HG03060 (cell line): ENCODE measurements around the gene PIAS4.

ENCODE experiments used
- ATAC-seq: cut with Tn5 transposase; IDR thresholded peaks from one replicate; pipeline ENCODE4 v1.9.1; 2021; ENCODE audit warnings: low read depth, moderate number of reproducible peaks; ENCODE audit not compliant: unreplicated experiment

The PIAS4 gene

DNA sequence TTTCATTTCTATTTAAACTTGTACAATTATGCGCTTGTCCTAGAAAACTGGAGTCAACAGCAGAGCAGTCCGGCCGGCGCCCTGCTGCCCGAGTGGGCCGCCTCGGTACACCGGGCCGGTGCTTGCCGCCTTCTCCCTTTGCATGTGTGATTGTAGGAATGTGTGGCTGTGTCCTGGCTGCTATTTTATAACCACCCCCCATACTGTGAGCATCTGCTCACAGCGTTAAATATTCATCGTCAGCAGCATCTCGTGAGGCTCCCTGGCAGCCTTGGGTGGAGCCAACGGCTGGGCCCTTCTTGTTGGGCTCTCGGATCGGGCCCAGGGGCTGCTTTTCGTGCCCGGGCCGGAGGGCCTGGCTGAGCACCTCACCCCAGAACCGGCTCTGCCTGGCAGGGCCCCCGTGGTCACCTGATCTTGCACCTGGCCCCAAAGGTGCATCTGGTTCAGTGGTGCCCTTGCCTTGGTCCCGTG lies 10.6 kb downstream of the PIAS4 start:
- ATAC-seq: no peak

DNA sequence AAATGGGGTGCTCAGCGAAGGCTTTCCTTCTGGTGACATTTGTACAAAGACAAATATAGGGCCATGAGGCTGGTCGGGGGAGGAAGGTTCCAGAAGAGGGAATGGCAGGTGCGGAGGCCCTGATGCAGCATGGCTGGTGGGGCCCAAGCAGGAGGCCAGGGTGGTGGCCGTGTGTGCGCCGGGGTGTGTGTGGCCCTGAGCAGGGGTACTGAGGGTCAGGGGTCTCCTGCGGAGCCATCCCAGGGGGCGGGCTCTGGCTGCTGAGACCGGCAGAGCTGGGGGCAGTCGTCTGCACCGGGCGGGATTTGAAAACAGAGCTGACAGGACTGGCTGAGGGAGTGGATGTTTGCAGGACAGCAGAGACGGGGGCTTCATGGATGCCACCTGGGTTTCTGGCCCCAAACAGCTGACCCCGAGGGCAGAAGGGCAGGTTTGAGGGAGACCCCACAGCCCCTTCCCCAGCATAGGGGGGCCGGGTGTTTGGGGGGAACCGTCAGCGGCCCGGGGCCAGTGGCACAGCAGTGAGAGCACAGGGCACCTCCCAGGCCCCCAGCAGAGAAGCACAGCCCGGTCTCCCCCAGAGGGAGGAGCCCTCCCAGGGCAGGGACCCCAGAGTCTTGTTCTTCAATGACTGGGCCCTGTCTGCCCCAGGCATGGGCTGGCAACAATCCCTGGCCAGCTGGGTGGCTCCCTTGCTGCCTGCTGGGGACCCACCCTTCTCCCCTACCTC lies 11.4 kb downstream of the PIAS4 start:
- no peak for ATAC-seq

DNA sequence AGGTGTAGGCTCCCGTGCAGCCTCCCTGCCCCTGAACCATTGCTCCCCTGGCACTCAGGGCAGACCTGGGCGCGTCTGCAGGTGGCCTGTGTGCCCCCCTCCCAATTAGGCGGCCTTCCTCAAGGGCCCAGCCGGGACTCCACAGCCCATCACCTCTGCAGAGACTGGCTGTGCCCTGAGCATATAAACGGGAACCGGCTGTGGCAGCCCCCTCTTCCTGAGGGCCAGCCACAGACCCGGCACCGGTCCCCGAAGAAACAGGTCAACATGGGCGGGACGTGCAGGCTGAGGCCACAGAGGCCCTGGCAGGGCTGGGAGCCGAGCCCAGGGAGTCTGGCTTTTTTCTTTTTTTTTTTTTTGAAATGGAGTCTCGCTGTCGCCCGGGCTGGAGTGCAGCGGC lies 12.0 kb downstream of the PIAS4 start:
- ATAC-seq: no peak

DNA sequence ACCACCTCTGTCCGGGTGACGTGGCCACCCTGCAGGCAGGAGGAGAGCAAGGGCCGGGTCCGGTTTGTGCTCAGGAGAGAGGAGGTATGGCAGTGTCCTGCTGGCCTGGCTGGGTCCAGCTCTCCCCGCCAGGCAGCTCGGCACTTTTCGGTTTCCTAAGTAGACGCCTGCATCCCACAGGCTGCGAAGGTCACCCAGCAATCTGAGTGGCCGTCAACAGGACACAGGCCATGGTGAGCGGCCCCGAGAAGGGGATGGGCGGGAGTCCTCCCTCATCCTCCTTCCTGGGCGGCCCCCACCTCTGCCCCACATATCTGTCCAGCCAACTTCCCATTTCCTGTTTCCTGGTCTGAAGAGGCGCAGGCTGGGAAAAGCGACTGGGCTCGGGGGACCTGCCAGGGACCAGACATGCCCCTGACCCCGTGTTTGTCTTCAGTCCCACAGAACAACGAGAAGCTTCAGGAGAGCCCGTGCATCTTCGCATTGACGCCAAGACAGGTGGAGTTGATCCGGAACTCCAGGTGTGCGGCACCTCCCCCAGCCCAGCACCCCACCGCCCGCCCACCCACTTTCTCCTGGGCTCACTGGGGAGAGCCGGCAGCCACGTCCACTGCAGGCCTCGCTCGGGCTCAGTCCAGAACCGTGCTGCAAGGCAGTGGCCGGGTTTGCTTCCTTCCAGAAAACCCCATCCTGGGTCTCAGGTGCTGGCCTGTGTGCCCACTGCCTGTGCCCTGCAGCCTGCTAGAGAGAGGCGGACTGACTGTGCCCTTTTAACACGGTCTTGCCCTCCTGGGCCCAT lies 16.3 kb downstream of the PIAS4 start:
- ATAC-seq: no peak

DNA sequence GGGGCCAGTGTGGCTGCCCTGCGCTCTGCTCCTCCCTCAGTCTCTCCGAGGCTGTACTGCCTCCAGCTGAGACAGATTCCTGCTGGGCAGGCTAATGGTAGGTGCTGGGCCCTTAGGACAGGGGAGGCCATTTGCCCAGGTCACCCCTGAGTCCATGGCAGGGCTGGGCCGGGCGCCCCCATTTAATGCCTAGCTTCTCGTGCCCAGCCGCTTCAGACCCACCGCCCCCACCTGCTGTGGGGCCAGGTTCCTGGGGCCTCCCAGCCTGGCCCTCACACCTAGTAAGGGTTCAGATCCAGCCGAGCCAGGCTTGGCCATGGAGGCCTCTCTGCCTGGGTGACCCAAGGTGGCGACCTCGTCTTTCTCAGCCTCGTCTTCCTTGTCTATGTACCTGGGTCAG lies 17.8 kb downstream of the PIAS4 start:
- no peak for ATAC-seq

DNA sequence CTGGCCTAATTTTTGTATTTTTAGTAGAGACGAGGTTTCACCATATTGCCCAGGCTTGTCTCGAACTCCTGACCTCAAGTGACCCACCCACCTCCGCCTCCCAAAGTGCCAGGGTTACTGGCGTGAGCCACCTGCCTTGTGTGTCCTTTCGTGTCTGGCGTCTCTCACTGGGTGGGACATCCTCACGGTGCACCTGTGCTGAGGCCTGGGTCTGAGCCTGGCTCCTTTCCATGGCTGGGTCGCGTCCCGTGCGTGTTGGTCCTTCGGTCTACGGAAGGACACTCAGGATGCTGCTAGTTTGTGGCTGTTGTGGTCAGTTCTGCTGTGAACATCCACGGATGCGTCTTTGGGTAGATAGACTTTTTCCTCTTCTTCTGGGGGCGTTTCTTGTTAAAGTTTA lies 19.6 kb downstream of the PIAS4 start:
- no peak for ATAC-seq

DNA sequence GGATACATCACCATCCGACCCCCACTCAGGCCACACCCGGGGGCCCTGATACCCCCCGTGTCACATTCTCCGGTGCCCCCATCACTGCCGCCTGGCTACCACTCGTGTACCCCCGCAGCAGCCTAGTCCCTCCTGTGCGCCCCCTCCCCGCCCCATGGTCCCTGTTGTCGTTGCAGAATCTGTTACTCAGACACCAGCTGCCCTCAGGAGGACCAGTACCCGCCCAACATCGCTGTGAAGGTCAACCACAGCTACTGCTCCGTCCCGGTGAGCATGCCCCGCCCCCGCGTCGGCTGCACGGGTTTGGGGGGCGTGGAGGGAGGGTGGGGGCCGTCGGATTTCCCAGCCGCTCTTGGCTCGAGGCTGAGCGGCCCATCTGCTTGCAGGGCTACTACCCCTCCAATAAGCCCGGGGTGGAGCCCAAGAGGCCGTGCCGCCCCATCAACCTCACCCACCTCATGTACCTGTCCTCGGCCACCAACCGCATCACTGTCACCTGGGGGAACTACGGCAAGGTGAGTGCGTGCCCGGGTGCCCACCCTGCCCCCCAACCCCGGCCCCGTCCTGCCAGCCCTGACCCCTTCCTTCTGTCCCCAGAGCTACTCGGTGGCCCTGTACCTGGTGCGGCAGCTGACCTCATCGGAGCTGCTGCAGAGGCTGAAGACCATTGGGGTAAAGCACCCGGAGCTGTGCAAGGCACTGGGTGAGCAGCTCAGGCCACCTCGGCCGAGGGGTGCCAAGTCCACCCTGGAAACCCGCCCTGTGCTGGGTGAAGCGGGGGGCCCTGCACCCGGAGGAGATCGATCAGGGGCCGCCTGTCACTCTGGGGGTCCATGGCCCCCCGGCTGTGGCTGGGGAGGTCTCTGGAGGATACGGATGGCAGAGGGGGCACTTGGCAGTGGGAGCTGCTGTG lies 21.1 kb downstream of the PIAS4 start:
- ATAC-seq: no peak

DNA sequence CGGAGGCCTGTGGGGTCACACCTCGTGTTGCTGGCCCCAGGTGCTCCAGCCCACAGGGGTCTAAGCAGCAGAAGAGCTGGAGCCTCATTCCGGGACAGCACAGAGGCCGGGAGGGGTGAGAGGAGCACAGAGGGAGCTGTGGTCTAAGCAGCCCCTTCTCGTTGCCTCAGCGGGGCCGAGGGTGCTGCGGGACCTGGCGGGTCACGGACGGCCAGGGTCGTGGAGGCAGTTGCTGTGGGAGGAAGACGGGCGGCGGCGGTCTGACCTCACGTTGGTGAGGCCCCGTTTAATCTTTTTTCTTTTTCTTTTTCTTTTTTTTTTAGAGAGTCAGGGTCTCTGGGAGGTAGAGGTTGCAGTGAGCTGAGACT lies 21.7 kb downstream of the PIAS4 start:
- no peak for ATAC-seq

DNA sequence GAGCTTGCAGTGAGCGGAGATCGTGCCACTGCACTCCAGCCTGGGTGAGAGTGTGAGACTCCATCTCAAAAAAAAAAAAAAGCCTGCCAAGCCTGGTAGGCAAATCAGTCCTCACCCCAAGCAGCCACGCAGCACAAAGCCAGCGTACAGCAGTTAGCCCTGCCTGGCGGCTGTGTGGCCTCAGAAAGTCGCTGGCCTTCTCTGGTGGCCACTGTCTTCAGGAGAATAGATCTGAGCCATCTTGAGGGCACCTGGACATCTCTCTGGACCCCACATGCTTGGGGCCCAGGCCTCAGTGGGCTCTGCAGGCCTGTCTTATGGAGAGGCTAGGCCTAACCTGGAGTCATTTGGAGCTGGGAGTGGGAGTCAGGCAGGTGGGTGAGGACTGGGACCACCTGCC lies 23.0 kb downstream of the PIAS4 start:
- ATAC-seq: no peak

DNA sequence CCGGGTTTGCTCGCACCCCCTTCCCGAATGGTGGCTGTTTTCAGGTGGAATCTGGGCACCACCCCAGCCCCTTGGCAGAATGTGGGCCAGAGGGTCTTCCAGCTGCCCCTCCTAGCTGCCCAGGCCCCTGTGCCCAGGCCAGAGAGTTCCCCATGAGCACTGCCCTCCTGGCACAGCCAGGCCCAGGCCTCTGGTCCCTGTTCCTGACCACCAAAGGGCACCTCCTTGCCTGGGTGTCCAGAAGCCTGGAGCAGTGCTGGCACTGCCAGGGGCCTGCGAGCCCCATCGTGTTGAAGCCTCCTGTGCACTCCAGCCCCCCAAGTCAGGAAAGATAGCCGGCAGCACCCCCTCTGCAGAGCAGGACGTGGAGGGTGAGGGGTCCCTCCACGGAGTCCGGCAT lies 23.4 kb downstream of the PIAS4 start:
- no peak for ATAC-seq

DNA sequence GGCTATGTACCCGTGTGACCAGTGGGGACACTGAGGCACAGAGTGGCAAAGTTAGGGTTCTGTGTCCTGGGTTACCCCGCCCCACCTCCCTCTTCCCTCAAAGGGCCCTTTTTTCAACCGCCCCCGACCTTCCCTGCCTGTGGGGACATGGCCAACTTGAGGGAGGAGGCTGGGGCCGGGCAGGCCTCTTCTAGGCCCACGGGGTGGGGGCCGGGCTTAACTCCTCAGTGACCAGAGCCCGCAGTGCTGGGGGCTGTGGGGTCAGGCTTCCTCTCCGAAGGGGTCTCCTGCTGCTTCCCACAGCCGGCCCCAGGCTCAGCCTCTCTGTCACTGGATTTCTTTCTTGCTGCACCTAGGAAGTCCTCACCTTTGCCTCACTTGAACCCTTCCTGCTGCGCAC lies 23.9 kb downstream of the PIAS4 start:
- ATAC-seq: no peak

DNA sequence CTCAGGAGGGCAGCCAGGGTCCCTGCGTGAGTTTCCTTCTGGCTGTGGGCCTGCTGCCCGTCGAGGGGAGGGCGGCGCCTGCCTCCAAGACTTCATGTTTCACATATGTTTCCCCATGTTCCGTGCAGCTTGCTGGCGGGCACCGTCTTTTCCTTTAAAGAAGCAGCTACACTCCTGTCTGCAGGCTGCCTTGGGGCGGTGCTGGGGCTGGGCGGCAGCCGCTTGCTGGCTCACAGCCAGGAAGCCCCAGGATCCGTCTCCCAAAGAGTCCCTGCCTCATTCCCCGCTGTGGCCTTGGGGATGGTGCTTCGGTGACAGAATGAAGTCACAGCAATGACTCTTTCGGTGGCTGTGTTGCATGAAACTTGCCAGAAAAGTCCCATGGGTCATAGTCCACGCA lies 24.9 kb downstream of the PIAS4 start:
- ATAC-seq: no peak

DNA sequence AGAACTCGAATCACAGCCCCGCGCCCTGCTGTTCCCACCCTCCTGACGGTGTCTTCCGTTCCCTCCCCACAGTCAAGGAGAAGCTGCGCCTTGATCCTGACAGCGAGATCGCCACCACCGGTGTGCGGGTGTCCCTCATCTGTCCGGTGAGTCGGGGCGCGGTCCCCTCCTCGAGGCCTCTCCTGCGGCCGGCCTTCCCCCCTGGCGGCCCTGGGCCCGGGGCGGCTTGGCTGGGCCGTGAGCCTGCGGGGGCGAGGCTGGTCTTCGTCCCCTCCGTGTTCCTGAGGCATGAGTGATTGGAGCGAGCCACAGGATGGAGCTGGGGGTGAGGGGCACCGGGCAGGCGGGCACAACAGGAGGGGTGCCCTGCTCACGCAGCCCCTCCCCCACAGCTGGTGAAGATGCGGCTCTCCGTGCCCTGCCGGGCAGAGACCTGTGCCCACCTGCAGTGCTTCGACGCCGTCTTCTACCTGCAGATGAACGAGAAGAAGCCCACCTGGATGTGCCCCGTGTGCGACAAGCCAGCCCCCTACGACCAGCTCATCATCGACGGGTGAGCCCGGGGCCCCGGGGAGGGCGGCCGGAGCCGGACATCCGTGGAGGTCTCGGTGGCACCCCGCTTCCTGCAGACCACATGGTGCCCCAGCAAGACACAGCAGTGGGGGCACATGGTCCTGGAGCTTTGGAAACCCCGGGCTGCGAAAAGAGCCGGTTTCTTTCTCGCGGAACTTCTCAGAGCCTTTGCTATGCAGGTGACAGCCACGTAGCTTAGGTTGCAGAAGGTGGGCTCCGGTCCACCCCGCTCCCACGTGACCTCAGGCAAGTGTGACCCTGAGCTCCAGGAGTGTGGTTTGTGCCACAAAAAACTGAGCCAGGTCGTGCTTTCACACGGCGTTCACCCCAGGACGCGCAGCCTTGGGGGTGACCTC lies 25.8 kb downstream of the PIAS4 start:
- ATAC-seq: no peak

DNA sequence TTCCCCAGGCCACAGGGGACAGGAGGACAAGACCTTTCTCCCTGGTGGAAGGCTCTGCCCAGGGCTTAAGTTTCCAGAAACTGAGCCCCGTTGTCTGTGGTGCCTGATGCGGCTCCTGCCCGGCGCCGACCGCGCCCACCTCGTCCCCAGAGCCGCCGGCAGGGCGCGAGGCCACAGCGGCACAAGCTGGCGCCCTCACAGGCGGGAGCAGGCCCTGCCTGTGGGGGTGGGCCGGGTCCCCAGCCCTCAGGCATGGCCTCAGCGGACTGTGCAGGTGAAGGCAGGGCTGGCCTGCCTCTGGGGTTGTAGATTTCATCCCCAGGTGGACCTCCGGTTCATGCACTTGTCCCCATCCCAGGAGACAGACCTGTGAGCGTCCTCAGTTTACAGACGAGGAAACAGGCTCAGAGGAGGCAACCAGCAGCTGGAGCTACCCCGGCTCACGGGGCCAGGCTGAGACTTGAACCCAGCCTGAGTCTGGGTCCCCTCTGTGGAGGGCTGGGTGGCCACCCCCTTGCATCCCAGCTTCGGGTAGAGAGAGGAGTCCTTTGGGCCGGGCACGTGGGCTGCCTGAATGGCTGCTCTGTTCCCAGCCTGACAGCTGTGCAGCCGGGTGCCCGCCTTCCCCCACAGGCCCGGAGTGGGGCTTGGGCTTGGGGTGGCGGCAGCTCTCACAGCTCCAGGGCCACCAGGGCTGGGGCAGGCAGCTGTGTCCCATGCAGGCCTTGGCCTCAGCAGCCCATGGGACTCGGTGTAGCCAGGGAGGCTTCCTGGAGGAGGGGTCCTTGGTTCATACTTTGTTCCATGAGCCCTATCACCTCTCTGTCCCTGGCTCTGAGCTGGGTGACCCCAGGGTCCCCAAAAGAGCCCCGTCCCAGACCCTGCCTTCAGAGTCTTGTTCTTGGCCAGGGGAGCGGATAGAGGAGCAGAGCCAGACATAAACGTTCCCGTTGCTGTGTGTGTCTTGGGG lies 26.8 kb downstream of the PIAS4 start:
- no peak for ATAC-seq

DNA sequence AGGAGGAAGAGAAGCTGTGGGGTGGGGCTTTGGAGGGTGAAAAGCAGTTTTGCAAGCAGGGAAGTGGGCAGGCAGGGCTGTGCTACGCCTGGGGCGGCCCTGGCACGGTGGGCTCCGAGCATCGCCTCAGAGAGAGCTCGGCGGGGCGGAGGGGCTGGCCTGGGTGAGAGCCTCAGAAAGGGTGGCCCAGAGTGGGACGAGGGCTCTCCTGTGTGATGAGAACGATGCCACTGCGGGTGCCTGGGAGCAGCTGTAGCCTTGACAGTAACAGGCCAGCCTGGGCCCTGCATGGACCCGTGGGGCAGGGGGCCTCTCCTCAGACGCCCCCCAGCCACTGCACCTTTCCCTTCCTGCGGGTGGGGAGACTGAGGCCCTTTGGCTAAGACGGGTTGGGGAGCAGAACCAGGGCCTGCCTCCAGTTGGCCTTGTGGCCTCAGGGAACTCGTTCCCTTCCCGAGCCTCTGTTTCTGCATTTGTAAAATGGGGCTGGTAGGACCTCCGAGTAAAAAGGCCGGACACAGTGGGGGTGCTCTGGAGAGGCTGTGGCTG lies 27.6 kb downstream of the PIAS4 start:
- no peak for ATAC-seq

DNA sequence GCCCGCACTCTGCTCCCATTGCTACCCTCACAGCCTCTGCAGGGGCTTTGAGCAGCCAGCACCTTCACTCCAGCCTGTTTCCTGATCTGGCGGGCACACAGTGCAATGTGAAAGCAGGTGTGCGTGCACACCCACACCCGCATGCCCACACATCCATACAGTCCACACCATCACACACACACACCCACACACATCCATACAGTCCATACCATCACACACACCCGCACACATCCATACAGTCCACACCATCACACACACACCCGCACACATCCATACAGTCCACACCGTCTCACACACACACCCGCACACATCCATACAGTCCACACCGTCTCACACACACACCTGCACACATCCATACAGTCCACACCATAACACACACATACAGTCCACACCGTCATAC lies 28.0 kb downstream of the PIAS4 start:
- no peak for ATAC-seq

DNA sequence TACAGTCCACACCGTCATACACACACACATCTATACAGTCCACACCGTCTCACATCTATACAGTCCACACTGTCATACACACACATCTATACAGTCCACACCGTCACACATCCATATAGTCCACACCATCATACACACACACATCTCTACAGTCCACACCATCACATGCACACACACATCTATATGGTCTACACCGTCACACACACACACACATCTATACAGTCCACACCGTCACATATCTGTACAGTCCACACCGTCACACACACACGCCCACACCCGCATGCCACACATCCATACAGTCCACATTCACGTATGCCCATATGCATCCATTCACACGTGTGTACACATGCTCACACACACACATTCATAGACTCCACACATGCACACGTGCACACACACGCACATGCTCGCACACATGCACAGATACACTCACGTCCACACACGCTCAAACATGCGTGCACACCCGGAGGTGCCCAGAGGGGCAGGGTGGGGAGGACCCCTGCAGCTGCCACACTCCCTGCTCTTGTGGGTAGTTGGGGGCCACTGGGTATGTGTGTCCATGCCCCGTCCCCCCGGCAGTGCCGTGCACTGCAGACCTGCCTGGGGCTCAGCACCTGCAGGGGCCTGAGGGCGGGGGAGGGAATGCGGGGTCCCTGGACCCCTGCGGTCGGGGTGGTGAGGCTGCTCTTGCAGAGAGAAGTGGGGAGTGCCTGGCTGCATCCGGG lies 29.2 kb downstream of the PIAS4 start:
- no peak for ATAC-seq
